Measurements from ENCODE around the gene PDZK1IP1.

PDZK1IP1 gene, protein sequence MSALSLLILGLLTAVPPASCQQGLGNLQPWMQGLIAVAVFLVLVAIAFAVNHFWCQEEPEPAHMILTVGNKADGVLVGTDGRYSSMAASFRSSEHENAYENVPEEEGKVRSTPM

DNA sequence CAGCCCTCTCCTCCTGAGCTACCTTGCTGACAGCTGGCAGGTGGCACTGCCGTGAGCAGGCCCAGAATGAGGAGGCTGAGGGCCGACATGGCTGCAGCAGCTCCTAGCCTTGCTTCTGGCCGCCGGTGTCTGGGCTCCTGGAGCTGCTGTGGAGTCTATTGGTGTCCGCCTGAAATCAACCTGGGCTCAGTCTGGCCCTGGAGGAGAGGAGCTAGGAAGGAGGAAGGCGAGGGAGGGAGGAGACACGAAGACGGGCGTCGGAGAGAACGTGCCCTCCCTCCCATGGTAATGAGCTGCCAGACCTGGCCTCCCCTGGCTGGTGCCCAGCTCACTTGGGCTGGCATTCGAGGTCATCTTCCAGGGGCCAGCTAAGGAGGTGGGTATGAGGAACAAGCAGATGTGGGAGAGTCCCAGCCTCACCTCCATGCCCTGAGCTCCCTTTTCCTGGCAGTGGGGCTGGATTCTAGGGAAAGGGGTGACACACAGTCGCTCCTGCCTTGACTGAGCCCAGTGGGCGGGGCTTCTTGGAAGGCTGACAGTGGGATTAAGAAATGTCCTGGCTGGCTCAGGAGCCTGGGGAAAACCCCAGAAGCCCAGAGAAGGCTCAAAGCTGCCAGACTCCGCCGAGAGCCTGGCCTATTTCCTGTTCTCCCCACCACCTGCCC lies at the start of gene PDZK1IP1:
Gene PDZK1IP1, minus strand, starts transcription at position 193 of the 665 bp plus-strand sequence. Its CDS starts 104 bp downstream, at position 89.
- Histone ChIP-seq H3K27ac (ENCODE audit: low read depth, low read length) (no peak within 1 kb of the TSS), H3K4me3 (ENCODE audit: low read depth, low read length) (no peak within 1 kb of the TSS), H3K9me3 (ENCODE audit: control insufficient read depth, insufficient read depth, low read depth, low read length) (no peaks in the 10 kb centered on the region), H3K9ac (ENCODE audit: low read length) (no peak within 1 kb of the TSS), H3K36me3 (ENCODE audit: control insufficient read depth, insufficient read depth, low read length) (no peaks in the 10 kb centered on the region), H3K4me1 (ENCODE audit: control insufficient read depth, insufficient read depth, low read length) (peaks cover 27% of the 10 kb centered on the region), H3K27me3 (ENCODE audit: control insufficient read depth, insufficient read depth, low read length) (peaks cover 34% of the 10 kb centered on the region)

DNA sequence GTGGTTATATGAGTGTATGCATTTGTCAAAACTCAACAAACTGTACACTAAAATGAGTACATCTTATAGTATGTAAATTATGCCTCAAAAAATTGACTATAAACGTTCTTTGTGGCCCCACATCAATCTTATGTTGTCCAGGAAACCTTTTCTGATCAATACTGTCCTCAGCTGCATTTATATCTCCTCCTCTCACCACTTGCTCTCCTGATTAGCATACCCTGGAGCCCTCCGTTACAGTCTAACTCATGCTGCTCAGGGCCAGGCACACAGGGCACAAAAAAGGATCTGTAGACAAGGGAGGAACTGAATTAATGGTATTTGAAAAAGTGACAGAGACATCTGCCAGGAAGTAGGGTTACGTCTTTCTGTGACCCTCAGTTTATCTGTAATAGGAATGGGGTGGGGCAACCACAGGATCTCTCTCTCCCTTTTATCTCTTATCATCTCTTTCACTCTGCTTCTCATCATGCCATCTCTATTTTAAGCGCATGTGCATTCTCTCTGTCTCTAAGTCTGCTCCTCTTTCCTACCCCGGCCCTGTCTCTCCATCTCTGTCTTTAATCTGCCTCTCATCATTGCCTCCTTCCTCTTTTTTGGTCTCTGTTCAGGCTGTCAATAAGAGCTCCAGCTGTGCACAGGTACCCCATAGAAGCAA lies 49.2 kb upstream of the PDZK1IP1 start:
- no peaks in the 10 kb centered on the region for H3K36me3 ChIP-seq (ENCODE audit: control insufficient read depth, insufficient read depth, low read length)
- peaks cover 73% of the 10 kb centered on the region for H3K27me3 ChIP-seq (ENCODE audit: control insufficient read depth, insufficient read depth, low read length)
- H3K4me1 ChIP-seq (ENCODE audit: control insufficient read depth, insufficient read depth, low read length): peaks cover 14% of the 10 kb centered on the region; the same call in 1 of the 2 replicates
- no peak overlapping the region for H3K27ac ChIP-seq (ENCODE audit: low read depth, low read length)
- no peak overlapping the region for H3K9ac ChIP-seq (ENCODE audit: low read length)
- no peak overlapping the region for H3K4me3 ChIP-seq (ENCODE audit: low read depth, low read length)
- H3K9me3 ChIP-seq (ENCODE audit: control insufficient read depth, insufficient read depth, low read depth, low read length): no peaks in the 10 kb centered on the region

DNA sequence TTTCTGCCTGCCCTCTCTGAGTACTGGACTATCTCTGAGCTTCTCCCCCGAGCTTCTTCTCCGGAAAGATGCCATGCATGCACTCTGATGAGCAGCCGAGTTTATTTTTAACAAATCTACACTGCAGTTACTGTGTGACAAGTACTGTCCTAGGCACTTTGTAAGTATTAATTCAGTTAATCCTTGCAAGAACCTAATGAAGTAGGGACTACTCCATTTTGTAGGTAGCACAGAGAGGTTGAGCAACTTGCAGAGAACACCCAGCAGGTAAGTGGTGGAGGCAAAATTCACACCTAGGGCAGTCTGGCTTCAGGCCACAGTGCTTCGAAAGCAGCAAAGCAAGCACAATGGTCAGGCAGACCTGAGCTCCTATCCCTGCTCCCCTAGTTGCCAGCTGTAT lies 46.0 kb upstream of the PDZK1IP1 start:
- Histone ChIP-seq H3K9ac (ENCODE audit: low read length) (no peak overlapping the region), H3K4me3 (ENCODE audit: low read depth, low read length) (no peak overlapping the region), H3K9me3 (ENCODE audit: control insufficient read depth, insufficient read depth, low read depth, low read length) (no peaks in the 10 kb centered on the region), H3K4me1 (ENCODE audit: control insufficient read depth, insufficient read depth, low read length) (peaks cover 17% of the 10 kb centered on the region), H3K27ac (ENCODE audit: low read depth, low read length) (no peak overlapping the region), H3K27me3 (ENCODE audit: control insufficient read depth, insufficient read depth, low read length) (peaks cover 80% of the 10 kb centered on the region), H3K36me3 (ENCODE audit: control insufficient read depth, insufficient read depth, low read length) (no peaks in the 10 kb centered on the region)

DNA sequence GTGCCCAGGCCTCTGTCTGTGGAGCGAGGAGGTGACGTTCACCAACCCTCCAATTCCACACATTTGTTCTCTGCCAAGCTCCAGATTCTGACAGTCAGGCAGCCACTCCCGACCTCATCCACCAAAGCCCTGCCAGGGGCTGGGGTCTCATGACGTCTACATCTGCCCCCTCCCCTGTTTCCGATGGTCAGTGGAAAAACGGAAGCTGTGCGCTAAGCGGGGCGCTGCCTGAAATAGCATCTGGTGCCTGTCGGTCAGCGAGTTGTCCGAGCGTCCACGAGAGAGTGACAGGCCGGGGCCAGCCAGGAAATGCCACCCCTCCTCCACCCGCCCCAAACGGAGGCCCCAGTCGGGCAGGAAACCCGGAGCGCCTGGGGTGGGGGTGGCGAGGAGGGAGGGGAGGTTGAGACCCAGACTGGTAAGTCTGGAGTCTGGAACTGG lies 45.4 kb upstream of the PDZK1IP1 start:
- Histone ChIP-seq H3K36me3 (ENCODE audit: control insufficient read depth, insufficient read depth, low read length) (no peaks in the 10 kb centered on the region), H3K4me3 (ENCODE audit: low read depth, low read length) (no peak overlapping the region), H3K9ac (ENCODE audit: low read length) (no peak overlapping the region), H3K9me3 (ENCODE audit: control insufficient read depth, insufficient read depth, low read depth, low read length) (no peaks in the 10 kb centered on the region), H3K27me3 (ENCODE audit: control insufficient read depth, insufficient read depth, low read length) (peaks cover 86% of the 10 kb centered on the region), H3K27ac (ENCODE audit: low read depth, low read length) (no peak overlapping the region), H3K4me1 (ENCODE audit: control insufficient read depth, insufficient read depth, low read length) (peaks cover 19% of the 10 kb centered on the region)

DNA sequence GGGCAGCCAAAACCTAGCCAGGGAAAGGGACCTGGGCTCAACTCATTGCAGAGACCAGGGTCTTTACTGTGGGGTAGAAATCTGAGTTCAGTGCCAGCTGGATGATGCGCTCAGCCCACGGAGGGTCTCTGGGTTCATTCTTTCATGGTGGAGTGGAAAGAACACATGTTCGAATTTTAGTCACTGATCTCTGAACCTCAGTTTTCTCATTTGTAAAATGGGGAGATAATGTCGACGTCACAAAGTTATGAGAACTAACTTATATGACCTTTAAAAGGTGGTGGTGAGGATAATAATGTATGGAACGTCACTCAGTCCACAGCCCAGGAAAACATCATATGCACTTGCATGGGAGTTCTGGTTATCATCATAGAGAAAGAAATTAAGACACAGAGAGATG lies 43.4 kb upstream of the PDZK1IP1 start:
- Histone ChIP-seq H3K9ac (ENCODE audit: low read length) (no peak overlapping the region), H3K4me3 (ENCODE audit: low read depth, low read length) (no peak overlapping the region), H3K4me1 (ENCODE audit: control insufficient read depth, insufficient read depth, low read length) (peaks cover 37% of the 10 kb centered on the region), H3K9me3 (ENCODE audit: control insufficient read depth, insufficient read depth, low read depth, low read length) (no peaks in the 10 kb centered on the region), H3K27ac (ENCODE audit: low read depth, low read length) (no peak overlapping the region), H3K36me3 (ENCODE audit: control insufficient read depth, insufficient read depth, low read length) (no peaks in the 10 kb centered on the region), H3K27me3 (ENCODE audit: control insufficient read depth, insufficient read depth, low read length) (peaks cover 95% of the 10 kb centered on the region)

DNA sequence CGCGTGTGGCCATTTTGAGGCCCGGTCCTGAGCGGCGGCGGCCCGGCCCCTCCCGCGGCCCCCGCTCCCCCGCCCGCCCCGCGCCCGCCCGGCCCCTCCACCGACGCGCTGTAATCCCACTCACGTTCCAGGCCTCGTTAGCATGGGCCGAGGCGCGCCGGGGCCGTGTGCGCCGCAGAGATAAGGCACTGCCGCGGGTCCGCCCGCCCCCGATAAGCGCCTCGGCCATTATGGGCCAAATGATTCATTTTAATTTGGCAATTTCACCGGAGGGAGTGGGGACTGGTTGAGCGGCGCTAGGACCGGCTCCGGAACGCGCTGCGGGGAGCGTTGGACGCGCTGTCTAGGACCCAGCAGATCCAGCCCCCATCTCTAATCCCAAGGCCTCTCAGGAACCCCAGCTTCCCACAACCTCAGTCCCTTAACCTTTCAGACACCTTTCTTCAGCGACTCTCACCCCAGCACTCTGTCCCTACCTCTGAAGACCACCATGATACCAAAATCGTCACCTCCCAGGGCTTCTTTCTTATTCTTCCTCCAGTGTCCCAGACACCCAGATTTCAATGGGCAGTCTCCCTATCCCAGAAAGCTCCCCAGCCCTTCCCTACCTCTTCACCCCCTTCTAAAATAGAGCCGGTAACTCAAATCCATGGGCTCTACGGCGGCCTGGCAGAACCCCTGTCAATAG lies 42.5 kb upstream of the PDZK1IP1 start, which contains the start of gene TAL1:
Gene TAL1, minus strand, starts transcription at position 39 of the 688 bp plus-strand sequence. CDS start 6,337 bp downstream, outside the sequence.
- no peak within 1 kb of the TSS for H3K9ac ChIP-seq (ENCODE audit: low read length)

DNA sequence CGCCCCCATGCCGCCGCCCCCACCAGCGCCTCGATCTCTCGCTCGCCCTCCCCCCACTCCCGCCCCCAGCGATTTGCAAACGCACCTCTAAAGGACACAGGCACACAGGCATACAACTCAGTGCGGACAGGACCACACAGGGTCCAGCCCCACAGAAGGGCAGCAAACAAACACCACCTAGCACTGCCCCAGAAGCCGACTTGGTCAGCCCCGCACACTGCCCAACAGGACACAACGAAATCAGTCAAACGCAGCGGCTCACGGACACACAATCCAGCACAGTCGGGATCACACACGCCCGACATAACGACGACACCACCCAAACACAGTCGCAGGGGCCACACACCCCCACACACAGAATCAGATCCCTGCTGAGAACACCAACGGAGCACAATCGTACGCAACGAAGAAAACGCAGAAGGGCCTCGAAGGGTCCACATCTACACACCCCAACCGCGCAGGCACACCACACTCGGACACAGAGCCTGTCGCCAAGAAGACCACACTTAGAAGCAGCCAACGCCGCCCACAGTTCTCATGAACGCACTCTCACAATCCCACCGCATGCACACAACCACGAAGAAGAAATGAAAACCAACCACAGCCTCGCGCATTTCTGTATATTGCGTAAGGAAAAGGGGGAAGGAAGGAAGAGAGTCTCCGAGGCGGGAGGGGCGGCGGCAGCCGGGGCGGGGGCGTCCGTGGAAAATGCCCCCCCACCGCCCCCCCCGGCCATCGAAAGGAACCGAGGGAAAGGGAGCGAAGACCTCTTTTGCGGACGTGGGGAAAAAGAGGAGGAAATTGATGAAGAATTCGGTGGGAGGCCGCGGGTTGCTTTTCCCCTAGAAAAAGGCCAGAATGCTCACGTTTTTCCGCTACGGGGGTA lies 41.7 kb upstream of the PDZK1IP1 start:
- Histone ChIP-seq H3K9ac (ENCODE audit: low read length) (no peak overlapping the region), H3K36me3 (ENCODE audit: control insufficient read depth, insufficient read depth, low read length) (no peaks in the 10 kb centered on the region), H3K27ac (ENCODE audit: low read depth, low read length) (no peak overlapping the region), H3K4me1 (ENCODE audit: control insufficient read depth, insufficient read depth, low read length) (peaks cover 37% of the 10 kb centered on the region), H3K4me3 (ENCODE audit: low read depth, low read length) (peak overlapping the region; percentile 51), H3K9me3 (ENCODE audit: control insufficient read depth, insufficient read depth, low read depth, low read length) (no peaks in the 10 kb centered on the region), H3K27me3 (ENCODE audit: control insufficient read depth, insufficient read depth, low read length) (peaks cover 100% of the 10 kb centered on the region)

More for the DNA sequence above, 42.5 kb upstream of the PDZK1IP1 start, which contains the start of gene TAL1:
- no peak within 1 kb of the TSS for H3K27ac ChIP-seq (ENCODE audit: low read depth, low read length)
- H3K4me3 ChIP-seq (ENCODE audit: low read depth, low read length): peak within 1 kb of the TSS; percentile 51
- H3K4me1 ChIP-seq (ENCODE audit: control insufficient read depth, insufficient read depth, low read length): peaks cover 37% of the 10 kb centered on the region
- H3K36me3 ChIP-seq (ENCODE audit: control insufficient read depth, insufficient read depth, low read length): no peaks in the 10 kb centered on the region
- H3K27me3 ChIP-seq (ENCODE audit: control insufficient read depth, insufficient read depth, low read length): peaks cover 95% of the 10 kb centered on the region
- no peaks in the 10 kb centered on the region for H3K9me3 ChIP-seq (ENCODE audit: control insufficient read depth, insufficient read depth, low read depth, low read length)

DNA sequence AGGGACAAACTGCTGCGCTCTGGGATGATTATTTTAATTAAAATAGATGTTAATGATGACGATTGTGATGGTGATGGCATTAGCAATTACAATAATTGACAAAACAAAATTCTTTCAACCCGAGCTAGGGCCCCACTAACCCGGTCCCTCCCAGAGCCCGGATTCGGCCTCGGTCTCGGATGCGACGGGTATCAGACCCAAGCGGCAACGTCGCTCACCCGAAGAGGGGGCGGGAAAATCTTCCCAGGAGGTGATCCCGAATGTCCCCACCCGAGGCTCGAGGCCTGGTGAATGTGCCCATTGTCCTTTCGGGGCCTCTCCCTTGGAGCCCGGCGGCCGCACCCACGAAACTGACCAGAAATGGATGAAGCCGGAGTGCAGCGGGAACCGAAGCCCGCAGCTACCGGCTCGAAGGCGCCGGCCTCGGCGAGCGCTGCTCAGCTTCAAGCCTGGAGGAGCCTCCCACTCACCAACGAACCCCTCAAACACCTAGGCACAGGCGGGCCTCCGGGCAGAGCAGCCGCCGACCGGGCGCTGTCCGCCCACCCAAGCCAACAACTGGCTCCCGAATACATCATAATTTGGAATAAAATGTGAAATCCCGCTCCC lies 41.0 kb upstream of the PDZK1IP1 start:
- no peak overlapping the region for H3K9ac ChIP-seq (ENCODE audit: low read length)
- no peaks in the 10 kb centered on the region for H3K36me3 ChIP-seq (ENCODE audit: control insufficient read depth, insufficient read depth, low read length)
- no peaks in the 10 kb centered on the region for H3K9me3 ChIP-seq (ENCODE audit: control insufficient read depth, insufficient read depth, low read depth, low read length)
- H3K4me3 ChIP-seq (ENCODE audit: low read depth, low read length): peak overlapping the region; percentile 43
- no peak overlapping the region for H3K27ac ChIP-seq (ENCODE audit: low read depth, low read length)
- peaks cover 40% of the 10 kb centered on the region for H3K4me1 ChIP-seq (ENCODE audit: control insufficient read depth, insufficient read depth, low read length)
- peaks cover 100% of the 10 kb centered on the region for H3K27me3 ChIP-seq (ENCODE audit: control insufficient read depth, insufficient read depth, low read length)

DNA sequence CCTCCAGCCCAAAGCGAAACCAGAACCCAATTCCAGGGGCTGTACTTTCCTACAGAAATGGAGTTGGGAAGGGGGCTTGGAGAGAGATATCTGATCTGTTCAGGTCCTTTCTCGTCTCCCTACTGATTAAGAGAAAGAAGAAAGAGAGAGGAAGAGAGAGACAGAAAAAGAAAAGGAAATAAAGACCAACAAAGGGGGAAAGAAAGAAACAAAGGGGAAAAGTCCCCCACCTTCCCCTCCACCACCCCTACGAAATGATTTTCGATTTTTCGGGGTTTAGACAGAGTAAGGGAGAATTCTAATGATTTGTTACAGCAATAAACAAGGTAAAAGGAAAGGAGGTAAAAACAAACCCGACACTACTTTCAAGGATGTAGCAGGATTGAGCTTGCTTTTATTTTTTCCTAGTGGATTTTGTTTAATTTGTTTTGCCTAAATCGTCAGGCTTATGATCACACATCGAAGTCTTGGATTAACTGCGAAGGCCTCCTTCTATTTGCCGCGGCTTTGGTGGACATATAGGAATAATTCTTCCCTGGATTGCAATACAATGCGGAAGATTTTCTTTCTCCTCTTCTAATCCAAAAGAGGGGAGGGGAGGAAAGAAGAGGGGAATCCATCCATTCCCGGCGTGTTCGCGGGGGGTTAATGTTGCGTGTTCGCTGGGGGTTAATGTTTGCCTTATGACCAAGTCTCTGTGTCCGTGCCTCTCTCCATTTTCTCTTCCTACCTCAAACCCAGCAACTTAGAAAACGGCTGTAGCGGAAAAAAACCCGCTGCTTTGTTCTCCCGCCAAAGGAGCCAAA lies 40.3 kb upstream of the PDZK1IP1 start:
- peaks cover 33% of the 10 kb centered on the region for H3K4me1 ChIP-seq (ENCODE audit: control insufficient read depth, insufficient read depth, low read length)
- peaks cover 100% of the 10 kb centered on the region for H3K27me3 ChIP-seq (ENCODE audit: control insufficient read depth, insufficient read depth, low read length)
- peak overlapping the region; percentile 48 for H3K4me3 ChIP-seq (ENCODE audit: low read depth, low read length)
- H3K9ac ChIP-seq (ENCODE audit: low read length): no peak overlapping the region
- H3K27ac ChIP-seq (ENCODE audit: low read depth, low read length): no peak overlapping the region
- no peaks in the 10 kb centered on the region for H3K9me3 ChIP-seq (ENCODE audit: control insufficient read depth, insufficient read depth, low read depth, low read length)
- H3K36me3 ChIP-seq (ENCODE audit: control insufficient read depth, insufficient read depth, low read length): no peaks in the 10 kb centered on the region
